ENCODE data around the gene WFIKKN2.

The WFIKKN2 gene

DNA sequence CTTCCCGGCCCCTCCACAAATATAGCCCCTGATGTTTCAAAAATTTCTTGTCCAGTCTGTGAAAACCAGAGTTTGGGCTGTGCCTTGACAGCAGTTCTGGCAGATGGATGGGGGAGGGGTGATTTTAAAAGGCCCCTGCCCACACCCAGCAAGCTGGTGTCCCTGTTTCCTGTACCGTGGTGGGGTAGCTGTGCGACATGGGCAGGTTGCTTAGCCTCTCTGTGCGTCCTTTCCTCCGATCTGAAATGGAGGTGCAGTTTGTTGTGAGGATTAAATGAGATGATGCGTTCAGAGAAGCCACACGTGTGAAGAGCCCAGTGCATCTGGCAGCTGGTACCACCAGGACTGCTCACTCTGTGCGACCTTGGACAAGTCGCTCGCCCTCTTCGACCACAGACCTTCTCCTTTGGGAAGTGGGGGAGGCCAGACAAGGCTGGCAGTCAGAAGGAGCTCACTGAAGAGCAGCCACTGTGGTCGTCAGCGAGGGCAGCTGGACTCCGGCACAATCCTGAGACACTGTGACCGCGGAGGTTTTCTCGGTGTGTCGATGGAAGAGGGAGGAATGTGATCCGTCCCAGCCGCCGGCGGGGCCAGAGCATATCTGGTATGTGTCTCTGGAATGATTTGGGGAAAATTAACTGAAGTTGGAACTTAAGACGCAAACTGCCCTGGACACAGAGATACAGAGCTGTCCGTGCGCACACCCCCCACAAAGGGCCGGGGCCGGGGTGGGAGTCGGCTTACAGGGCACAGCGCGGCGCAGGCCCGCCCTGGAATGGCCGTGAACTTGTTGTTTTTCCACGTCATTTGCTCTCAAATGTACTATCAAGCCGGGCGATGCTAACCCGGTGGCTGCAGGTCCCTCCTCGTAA is 721 bp upstream of the WFIKKN2 start:
- no peak for DNase-seq

DNA sequence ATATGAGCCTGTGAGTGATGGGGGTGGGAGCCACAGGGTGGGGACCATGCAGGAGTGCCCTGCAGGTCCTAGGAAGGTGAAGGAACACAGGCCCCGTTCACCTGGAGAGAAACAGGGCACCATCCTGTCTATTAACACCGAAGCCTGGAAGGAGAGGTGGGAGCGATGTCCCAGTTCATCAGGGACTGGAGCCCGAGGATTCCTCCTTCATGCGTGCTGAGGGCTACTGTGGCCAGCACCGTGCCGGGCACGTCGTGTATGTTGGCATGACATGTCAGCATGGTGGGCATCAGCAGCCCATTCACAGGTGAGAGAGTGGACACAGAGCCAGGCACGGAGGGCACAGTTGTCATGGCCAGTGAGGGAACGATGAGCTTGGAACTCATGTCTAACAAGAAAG is 1.4 kb downstream of the WFIKKN2 start:
- no peak for DNase-seq

DNA sequence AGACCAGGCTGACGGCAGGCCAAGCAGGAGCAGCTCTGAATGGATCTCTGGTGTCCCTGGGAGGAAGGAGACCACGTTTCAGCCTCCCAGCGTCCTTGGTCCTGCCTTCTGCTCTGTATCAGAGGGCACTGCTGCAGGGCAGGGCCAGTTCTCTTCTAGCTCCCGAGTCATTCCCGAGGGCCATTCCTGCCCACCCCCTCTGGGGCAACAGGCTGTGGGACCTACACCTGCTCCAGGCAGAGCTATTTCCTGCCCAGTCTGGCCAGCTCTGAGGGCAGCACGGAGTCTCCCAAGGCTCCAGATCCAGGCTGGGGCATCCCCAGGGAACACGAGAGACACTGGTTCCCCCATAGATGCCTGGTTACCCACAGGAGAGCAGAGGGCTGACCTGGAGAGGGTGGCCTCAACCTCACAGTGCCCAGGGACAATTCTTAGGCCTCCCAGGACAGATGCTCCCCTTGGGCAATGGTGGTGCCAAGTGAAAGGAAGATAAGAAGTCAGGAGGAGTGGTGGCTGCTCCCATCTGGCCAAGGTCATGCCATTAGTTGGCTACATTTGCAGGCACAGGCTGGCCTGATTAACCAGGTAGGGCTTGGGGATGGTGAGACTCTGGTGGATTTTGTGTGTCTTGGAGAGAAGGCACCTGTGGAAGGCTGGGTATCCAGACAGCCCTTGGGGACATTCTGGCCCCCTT is 2.0 kb downstream of the WFIKKN2 start:
- no peak for DNase-seq

DNA sequence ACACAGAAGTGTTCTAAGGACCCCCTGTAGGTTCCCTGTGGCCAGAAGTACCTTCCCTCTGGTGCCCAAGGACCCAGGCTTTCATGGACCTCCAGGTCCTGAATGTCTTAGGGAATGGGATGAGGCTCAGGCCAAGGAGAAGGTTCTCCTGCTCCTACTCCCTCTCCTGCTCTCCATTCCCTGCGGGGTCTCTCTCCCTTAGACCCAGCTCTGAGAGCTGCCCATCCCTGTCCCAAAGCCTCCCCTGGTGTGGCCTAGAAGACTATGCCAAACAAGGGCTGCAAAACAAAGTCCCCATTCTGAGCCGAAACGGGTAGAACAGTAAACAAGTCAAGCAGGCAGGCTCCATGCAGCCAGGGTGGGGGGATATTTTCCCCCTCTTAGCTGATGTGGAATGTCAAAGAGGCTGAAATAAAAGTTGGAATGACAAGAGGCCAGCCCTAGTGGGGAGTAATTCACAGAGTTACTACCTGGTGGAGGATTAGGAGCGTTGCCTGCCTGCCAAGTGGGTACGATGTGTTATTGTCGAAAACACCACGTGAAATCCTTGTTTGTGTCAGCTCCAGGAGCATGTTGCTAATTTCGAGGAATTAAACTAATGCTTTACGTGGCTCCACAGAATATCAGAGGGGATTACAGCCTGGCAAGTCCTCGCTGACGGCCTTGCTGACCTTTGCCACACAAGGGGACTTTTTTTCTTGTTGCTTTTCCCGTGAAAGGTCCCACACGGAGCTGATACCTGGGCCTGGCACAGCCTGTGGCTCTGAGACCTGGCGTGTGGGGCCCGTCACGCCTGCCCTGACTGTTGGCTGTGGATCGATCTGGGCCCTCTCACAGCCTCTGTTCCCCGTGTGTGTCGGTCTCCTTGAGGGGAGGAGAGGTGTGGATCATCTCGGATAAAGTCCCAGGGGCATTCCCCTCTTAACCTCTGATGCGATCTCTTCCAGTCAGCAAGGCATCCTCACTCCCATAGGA is 2.9 kb downstream of the WFIKKN2 start:
- DNase-seq = no peak

DNA sequence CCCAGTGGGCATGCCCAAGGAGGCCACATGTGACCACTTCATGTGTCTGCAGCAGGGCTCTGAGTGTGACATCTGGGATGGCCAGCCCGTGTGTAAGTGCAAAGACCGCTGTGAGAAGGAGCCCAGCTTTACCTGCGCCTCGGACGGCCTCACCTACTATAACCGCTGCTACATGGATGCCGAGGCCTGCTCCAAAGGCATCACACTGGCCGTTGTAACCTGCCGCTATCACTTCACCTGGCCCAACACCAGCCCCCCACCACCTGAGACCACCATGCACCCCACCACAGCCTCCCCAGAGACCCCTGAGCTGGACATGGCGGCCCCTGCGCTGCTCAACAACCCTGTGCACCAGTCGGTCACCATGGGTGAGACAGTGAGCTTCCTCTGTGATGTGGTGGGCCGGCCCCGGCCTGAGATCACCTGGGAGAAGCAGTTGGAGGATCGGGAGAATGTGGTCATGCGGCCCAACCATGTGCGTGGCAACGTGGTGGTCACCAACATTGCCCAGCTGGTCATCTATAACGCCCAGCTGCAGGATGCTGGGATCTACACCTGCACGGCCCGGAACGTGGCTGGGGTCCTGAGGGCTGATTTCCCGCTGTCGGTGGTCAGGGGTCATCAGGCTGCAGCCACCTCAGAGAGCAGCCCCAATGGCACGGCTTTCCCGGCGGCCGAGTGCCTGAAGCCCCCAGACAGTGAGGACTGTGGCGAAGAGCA is 4.4 kb downstream of the WFIKKN2 start:
- no peak for DNase-seq

DNA sequence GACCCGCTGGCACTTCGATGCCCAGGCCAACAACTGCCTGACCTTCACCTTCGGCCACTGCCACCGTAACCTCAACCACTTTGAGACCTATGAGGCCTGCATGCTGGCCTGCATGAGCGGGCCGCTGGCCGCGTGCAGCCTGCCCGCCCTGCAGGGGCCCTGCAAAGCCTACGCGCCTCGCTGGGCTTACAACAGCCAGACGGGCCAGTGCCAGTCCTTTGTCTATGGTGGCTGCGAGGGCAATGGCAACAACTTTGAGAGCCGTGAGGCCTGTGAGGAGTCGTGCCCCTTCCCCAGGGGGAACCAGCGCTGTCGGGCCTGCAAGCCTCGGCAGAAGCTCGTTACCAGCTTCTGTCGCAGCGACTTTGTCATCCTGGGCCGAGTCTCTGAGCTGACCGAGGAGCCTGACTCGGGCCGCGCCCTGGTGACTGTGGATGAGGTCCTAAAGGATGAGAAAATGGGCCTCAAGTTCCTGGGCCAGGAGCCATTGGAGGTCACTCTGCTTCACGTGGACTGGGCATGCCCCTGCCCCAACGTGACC is 5.0 kb downstream of the WFIKKN2 start:
- DNase-seq = no peak

DNA sequence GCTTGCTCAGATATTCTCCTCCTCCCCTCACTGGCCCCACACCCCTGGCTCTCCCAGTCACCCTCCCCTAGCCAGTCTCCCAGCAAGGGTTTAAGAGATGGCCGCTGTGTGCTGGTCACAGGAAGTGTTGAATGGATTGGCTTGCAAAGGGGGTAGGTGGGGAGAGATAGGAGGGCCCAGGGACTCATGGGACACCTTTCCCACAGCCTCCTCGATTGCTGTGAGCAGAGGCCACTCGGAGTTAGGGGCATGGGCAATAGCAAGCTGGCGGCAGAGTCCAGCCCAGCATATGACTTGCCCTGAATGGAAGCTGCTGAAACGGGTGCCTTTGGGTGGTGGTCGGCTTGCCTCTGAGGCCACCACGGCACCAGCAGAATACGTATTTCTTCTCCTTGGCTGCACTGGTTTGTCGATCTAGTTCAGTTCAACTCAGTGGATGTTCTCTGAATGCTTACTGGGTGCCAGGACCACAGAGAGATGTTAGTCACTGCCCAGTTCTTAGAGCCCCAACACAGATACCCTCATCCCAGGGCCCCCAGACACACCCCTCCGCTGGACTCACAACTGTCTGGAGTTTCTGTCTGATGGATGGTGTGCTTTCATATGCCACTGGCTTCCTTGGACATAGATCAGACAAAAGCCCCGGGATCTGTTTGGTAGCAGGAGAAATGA is 6.0 kb downstream of the WFIKKN2 start:
- no peak for DNase-seq

DNA sequence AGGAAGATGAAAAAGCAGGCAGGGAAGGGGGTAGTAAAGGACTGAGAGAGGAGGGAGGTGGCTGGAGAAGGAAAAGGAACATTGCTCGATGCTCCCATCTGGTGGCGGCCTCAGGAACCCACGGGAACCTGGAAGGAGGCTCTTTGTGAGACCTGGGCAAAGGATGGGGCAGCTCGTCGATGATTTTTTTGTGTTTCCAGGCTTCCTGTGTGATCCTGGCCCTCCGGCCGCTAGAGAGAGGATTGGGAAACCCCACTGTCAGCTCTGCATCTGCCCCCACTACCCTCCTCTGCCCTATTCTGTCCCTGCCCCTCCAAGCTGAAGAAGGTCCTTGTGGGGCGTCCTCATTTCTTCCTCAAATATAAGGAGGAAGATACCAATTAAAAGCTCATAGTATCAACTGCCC is 6.6 kb downstream of the WFIKKN2 start:
- peak; percentile 5 for DNase-seq

DNA sequence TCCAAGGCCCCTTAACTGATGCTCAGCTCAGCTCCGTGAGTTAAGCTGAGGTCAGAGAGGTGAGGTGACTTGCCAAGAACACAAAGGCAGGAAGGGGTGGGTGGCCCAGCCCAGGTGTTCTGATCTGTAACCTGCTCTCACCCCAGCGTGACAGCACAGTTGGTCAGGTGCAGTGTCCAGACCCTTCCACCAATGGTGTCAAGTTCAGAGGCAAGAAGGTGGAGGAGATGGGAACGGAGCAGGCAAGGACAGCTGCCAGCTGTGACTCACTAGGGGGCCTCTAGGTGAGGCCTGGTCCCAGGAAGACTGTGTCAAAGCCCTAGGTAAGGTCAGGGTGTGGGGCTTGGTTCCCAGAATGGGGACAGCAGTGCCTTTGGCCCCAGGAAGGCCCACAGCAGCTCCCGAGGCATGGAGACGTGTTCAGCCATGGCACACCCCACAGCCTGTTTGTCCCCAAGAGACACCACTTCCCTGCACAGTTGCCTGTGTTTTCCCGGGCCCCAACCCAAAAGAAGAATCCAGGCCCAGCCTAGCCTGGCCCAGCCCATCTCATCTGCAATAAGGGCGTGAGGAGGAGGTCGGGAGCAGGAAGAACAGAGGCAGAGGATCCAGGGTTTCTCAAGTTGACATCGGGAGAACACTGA is 7.2 kb downstream of the WFIKKN2 start:
- no peak for DNase-seq

DNA sequence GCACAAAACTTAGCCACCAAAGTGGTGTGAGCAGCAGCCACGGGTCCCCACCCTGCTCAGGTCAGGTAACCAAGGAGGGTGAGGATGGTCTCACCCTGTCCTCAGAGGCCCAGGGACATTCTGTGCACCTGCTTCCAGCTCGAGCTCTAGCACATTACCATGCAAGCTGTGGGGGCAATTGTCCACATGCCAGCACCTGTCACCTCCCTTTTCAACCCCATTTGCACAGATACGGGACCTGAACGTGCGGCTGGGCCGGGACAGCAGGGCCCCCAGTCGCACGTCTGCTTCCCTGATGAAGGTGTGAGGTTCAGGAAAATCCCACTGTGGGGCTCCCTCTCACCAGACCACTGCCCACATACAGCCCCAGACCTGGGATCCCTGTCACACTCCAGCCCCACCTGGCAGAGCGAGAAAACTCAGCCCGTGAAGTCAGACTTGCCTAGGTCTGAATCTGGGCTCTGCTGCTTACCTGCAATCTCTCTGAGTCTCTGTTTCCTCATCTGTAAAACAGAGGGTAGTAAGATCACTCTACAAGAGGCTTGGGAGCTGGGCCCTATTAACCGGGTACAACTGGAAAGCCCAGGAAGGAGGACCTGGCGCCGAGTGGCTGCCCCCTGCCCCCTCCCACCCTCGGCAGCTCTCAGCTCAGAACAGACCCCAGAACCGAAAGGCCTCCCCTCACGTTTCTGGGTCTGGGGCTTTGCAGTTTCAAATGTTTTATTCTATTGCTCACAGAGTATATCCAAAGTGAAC is 7.9 kb downstream of the WFIKKN2 start:
- DNase-seq = no peak

DNA sequence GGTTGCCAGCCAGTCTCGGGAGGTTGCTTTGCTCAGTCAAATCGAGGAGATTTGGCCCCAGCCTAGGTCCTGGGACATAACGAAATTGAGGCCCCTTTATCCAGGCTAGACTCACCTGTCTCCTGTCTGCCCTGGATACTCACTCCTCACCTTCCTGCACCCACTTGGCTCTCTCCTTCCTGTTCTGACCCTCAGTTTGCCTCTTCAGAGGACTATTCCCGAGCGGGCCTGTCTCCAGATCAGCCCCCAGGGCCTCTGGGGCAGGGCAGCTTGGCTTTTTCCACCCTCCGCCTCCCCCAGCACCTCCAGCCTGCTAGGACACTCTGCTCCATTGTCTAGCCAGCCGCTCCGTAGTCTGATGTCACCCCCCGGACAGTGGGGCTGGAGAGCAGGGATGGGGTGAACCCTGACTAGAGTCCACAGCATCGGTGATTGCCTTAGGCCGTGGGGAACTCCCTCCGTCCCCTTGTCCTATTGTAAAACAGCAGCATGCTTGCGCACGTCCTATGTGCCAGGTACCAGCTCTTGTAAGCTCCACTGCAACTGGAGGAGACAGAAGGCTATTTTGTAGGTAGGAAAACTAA is 8.8 kb downstream of the WFIKKN2 start:
- DNase-seq = no peak

DNA sequence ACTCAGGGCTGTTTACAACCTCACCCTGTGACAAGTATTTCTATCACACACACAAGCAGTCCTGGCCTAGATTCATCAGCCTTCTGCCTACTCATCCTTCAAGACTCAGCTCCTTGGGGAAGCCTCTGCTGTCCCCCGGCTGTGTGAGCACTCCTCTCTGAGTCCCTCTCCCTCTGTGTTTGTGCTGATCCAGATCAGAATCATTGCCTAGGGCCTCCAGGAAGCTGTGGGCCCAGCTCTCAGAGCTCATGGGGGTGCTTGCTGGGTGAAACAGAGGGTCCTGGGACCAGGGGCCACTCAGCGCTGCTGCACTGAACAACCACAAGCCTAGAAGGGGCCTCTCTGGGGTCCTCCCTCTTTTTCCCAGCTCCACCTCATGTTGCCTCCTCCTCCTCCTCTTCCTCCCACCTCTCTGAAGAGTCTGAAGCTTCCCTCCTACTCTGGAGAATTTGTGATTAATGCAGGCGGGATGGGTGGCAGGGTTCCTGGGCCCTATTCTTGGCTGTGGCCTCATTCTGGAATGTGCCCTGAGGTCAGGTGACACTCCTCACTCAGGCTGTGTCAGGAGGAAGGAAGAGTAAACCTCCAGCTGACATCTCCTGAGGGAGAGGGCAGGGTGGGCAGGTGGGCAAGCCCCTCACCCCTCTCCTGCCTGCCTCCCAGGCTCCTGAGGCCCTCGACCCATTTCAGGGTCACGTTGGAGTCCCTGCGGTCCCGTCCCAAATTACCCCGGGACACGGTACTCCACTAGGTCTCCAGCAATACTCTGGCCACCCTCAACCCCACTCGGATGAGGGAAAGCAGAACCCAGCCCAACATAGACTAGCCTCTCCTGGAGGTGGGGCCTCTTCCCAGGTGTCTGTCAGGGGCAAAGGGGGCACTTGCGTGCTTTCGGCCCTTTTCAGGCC is 10.1 kb downstream of the WFIKKN2 start:
- DNase-seq = no peak

DNA sequence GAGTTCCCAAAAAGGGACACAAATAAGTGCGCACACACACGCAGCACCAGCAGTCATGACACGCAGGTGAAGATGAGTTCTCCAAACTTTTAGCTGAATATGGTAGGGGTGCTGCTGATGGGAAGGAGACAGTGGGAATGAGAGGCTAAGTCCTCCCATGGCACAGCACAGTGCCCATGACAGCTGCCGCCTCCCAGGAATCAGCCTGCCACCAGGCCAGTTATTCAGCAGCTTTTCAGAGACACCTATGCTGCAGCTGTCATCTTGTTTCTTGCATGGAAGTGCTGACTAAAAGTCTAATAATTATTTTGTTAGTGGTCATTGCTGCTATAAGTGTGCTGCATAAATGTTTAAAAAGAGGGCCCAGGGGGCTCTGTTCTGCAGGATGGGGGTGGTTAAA is 12.2 kb downstream of the WFIKKN2 start:
- DNase-seq = no peak

DNA sequence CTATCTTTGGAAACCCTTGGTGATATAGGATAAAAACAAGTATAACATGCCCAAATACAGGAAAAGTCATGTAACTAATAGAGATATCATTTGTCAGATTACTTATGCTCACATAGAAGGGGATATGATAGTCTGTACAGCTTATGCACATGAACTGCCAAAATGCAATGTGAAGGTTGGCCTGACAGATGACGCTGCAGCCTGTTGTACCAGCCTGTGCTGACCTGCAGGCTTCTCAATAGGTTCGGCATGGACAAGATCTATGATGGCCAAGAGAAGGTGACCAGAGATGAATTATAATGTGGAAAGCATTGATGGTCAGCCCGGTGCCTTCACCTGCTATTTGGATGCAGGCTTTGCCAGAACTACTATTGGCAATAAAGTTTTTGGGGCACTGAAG is 12.7 kb downstream of the WFIKKN2 start:
- no peak for DNase-seq

DNA sequence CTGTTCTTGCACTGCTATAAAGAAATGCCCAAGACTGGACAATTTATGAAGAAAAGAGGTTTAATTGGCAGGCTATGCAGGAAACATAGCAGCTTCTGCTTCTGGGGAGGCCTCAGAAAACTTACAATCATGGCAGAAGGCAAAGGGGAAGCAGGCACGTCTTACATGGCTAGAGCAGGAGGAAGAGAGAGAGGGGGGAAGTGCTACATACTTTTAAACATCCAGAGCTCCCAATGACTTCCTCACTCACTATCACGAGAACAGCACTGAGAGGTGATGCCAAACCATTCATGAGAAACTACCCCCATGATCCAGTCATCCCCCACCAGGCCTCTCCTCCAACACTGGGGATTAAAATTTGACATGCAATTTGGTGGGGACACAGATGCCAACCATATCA is 13.3 kb downstream of the WFIKKN2 start:
- DNase-seq = no peak

DNA sequence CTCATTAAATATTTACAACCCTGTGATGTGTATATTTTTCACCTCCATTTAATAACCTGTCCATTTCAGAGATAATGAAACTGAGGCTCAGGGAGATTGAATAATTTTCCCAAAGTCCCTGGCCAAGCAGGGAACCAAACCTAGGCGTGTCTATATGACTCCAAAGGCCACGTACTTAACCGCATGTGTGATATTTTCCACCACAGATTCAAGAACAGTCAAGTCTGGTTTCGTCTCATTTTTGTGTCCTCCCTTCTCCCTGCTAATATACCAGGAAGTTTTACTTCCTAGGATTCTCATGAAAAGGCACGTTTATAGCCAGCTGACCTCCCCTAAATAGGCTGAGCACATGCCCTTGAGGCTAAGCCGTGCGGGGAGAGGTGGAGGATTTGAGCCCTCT is 15.3 kb downstream of the WFIKKN2 start:
- no peak for DNase-seq

DNA sequence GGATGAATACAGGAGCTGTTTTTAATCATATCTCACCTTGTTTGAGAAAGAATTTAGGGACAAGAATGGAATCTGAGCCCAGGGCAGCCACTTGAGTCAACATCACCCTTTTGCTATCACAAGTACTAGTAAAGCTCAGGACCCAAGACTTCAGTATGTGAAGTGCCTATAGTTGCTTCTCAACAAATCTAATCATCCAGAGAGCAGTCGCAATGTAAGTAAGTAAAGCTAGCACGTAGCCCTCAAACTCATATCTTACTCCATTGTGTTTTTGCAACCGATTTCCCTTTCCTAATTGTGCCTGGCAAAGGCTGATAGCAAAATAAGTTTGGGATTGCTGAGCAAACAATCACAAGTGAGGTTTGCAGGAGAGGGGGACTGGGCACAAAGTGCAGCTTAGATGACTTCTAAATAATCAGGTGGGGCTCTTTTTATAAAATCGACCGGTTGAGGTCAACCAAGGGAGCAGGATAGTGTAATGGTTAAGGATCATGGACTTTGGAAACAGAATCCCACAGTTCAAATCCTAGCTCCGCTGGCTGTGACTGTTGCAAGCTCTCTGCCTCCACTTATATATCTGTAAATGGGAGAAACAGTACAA is 17.7 kb downstream of the WFIKKN2 start:
- DNase-seq = no peak

DNA sequence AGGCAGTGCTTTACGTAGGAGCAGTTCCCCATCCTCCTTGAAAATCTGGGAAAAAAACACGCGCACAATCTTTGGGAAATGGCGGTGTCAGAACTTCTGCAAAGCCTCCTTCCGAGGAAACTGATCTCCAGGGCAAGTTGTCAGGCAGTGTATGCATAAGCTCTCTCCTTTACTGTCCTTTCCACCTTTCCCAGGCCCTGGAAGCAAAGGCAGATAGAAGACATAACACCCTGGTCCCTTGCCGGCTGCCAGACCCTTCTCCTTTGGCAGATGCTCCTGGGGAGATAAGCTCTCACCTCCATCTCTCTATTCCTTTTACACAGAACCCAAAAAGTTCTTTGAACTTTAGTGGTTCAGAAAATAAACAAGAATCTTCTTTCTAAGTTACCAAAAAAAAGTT is 18.4 kb downstream of the WFIKKN2 start:
- DNase-seq = no peak
